Tibial nerve (tissue), 3 donors: ENCODE data around the gene NUDT21.

ENCODE experiments used
- POLR2A ChIP-seq, 2 donors: fragments of 450-650 bp; IDR thresholded peaks; one replicate each; pipeline ENCODE4 v1.6.1; 2017; ENCODE audit warnings: antibody characterized with exemption in 2 of 2, mild to moderate bottlenecking in 2 of 2, moderate library complexity in 2 of 2
- TF ChIP-seq, protein P1 (sequence below), 5 experiments: fragments of 200-600 bp in 3 of 5; fragments of 450-650 bp in 2 of 5; sonication (generic) in 3 of 5; IDR thresholded peaks; one replicate each; pipeline ENCODE4 v1.5.1; 2016 to 2019; ENCODE audit warnings: antibody characterized with exemption in 5 of 5, mild to moderate bottlenecking in 3 of 5, moderate library complexity in 2 of 5

DNA sequence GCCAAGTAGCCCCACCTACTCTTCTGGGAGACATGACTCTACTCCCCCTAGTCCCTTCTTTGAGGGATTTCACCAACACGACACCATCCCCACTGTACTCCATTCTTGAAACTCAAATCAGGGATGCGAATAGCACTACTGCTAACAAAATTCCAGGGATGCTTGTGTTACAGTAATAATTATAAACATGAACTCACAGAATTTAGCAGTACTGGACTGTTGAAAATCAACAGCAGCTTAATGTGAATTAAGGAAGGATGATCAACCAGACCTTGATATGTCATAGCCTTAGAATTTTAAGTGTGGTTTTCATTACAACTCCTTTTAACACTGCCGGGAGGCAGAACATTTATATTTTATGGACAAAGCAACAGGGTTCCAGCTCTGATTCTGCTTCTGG, 63.7 kb downstream of the NUDT21 start:
- TF ChIP-seq, protein P1, sequence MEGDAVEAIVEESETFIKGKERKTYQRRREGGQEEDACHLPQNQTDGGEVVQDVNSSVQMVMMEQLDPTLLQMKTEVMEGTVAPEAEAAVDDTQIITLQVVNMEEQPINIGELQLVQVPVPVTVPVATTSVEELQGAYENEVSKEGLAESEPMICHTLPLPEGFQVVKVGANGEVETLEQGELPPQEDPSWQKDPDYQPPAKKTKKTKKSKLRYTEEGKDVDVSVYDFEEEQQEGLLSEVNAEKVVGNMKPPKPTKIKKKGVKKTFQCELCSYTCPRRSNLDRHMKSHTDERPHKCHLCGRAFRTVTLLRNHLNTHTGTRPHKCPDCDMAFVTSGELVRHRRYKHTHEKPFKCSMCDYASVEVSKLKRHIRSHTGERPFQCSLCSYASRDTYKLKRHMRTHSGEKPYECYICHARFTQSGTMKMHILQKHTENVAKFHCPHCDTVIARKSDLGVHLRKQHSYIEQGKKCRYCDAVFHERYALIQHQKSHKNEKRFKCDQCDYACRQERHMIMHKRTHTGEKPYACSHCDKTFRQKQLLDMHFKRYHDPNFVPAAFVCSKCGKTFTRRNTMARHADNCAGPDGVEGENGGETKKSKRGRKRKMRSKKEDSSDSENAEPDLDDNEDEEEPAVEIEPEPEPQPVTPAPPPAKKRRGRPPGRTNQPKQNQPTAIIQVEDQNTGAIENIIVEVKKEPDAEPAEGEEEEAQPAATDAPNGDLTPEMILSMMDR (IDR thresholded peaks at IDR 0.05): no peak
- TF ChIP-seq POLR2A (IDR thresholded peaks at IDR 0.05): no peak
